ENCODE measurements around the gene IL2RA.
"Not testable (repeated sequence)": the region's sequence is repeated elsewhere in the genome, so short reads cannot be mapped to it uniquely, and the experiment has no call there.

Gene IL2RA

DNA sequence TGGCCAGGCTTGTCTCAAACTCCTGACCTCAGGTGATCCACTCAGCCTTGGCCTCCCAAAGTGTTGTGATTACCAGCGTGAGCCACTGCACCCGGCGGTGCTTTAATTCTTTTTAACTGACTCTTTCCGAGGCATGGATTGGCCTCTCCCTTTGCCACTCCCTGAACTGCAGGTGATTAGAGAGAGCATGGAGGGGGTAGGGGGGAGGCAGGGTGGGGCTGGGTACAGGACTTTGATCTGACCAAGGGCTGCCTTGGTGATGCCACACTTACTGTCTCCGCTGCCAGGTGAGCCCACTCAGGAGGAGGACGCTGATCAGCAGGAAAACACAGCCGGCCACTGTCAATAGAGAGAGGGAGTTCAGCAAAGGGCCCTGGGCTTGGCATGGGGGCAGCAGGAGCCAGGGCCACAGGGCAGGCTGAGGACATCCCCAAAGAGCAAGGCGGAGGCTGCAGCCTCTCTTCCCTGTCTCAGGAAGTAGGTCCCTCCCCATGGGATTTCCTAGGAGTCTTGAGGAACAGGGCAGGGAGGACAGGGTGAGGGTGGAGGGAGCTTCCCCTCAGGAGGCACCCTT lies 44.3 kb downstream of the IL2RA start:
- DNase-seq = no peak

DNA sequence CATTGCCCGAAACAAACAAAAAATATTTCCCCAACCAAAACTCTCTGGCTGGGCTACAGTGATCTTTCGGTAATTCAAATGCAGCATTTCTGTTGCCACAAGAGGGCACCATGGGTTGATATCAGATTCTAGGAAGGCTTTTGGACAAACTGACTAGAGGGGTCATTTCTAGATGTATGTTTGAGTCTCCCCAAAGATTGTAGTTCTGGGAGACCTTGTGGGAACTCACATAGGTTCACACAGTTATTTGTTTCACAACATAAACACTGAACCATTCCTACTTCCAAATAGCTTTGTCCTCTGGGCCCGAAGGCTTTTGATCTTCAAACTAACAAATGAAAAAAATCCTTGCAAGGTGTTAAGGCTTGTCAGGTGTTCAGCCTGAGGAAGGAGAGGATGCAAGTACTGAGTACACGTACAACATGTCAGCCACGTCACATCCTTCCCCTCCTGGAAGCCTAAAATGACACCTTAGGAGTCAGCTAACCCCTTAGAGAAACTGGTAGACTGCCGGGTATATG lies 47.9 kb downstream of the IL2RA start:
- peak in 28 of 56 donors; percentile 1 to 72 (median 16) for DNase-seq

DNA sequence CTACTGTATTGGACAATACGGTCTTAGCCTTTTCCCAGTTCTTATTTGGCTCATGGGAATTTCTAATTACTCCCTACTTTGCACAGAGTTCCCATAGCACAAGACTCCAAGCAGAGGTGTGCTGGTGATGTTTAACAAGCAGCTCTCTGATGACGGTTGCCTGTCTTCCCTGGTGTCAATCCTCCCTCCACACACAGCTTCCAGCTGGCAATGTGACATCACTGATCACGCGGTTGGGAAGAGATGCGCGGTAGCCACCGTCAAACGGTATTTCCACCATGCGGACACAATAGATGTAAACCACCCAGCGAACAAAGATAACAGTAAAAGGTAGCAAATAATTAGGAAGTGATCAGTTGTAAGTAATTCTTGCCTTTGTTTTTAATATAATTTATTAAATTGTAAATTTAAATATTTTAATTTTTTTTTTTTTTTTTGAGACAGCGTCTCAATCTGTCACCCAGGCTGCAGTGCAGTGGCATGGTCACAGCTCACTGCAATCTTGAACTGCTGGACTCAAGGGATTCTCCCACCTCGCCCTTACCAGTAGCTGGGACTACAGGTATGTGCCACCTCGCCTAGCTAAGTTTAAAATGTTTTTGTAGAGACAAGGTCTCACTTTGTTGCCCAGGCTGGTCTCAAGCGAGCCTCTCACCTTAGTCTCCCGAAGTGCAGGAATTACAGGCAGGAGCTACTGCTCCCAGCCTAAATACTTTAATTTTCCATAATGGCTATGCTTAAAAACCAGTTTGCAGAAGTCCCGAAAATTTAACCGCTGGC lies 48.6 kb downstream of the IL2RA start:
- no peak for DNase-seq

DNA sequence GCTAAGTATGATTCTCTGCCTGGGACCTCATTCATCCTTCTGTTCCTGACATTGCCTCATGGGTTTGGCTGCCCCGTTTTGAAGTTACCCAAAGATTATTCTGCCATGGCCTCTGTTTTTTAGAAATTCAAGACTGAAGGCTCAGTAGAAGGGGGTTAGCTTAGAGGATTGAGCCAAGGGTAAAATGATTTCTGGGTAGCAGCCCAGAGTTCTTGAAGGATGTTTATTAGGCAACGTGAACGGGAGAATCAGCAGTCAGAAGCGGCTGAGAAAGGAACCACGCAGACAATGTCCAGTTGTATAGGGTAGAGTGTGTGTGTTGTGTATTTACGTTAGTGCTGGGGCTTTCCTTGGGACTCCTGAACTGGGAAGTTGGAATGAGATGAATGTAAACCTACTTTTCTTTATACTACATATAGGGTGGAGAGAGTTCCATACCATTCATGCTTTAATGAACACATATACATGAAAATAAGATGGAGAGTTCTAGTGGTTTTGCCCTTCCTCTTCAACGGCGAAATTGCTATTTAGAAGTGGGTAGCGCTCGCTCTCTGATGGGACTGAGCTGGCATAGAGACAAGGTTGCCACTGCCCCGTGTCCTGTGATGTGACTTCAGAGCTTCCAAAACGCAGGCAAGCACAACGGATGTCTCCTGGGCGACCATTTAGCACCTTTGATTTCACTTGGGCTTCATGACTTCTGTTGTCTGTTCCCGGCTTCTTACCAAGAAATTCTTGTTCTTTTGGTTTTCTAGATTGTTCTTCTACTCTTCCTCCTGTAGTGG lies 49.9 kb downstream of the IL2RA start:
- DNase-seq = no peak

DNA sequence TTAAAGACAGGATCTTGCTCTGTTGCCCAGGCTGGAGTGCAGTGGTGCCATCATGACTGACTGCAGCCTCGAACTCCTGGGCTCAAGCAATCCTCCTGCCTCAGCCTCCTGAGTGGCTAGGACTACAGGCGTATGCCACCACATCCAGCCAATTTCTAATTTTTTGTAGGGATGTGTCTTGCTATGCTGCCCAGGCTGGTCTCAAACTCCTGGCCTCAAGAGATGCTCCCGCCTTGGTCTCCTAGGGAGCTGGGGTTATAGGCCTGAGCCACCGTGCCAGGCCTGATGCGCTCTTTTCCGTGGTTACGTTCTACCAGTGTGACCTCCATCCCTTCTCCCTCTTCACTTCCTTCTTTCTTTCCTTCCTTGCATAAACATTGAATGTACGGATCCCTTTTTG lies 50.6 kb downstream of the IL2RA start:
- no peak for DNase-seq

DNA sequence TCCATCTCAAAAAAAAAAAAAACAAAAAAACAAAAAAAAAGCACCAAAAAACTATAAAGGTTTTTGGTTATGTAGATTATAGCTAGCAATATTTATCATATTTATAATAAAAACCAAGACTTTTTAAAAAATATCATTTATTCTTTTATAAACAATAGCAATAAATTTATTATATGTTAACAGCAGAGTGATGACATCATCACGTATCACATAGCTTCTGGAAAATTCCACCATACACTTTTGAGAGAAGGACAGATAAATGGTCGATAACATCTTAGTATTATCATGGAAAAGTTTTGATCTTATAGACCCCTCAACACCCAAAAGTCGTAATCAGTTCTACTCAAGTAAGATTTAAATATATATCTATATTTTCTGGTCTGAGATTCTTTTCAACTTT lies 51.6 kb downstream of the IL2RA start:
- DNase-seq = no peak

DNA sequence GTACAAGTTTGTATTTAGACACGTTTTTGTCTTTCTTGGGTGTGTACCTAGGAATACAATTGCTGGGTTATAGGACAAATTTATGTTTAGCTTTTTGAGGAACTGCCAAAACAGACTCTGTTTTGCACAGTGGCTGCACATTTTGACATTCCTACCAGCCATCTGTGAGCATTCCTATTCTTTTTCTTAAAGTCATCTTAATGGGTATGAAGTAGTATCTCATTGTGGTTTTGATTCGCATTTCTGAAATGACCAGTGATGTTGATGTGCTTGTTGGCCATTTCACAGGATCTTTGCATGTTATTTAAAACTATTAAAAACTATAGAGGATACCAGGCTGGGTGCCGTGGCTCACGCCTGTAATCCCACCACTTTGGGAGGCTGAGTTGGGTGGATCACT lies 52.2 kb downstream of the IL2RA start:
- DNase-seq = no peak

DNA sequence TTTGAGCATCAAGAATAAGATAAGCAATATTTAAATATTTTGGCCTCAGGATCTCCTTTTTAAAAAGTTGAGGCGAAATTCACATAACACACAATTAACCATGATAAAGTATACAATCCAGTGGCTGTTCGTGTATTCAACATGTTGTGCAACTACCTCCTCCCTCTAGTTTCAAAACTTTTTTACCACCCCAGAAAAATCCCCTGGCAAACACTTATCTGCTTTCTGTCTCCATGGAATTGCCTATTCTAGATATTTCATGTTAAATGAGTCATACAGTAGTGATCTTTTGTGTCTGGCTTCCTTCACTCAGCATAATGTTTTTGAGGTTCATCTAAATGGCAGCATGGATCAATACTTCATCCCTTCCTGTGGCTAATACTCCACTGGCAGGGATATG lies 53.0 kb downstream of the IL2RA start:
- no peak for DNase-seq

DNA sequence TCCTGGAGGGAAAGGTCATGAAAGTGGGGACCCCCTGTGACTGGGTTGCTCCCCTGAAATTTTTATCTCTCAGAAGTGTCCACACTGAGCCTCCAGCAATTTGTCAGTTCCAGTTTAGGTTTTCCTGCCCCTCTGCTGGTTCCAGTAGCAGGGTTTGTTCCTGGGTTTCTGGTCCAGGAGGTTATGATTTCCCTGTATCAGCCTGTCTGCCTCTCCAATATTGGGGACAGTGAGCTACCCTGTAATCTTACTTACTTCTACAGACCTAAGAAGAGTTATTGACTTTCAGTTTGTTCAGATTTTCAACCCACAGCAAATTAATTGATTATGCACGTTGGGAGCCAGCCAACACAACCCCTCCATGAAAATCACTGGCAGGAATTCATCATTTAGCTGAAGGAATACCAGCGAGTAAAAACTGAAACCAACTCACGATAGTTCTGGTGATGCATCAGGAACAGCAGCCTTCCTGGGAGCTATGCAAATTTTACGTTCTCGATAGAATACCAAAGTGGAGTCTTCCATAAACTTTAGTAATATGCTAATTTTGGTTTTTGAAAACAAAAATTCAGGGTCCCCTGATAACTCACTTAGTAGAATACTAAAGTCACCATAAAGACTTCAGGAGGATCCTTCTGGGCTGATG lies 53.5 kb downstream of the IL2RA start:
- DNase-seq = no peak

DNA sequence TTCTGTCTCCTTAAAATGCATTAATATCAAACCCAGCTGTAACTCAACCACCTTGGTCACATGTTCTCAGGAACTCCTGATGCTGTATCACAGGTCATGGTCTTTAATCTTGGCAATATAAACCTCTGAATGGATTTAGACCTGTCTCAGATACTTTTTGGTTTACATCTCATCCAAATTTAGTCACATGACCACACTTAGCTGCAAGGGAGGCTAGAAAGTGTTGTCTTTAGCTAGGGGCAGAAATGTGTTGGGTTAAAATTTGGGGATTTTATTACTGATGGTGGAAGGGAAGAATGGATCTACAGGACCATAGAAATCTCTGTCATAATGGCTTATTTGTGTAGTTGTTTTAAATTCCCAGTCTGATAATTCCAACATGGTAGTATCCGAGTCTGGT lies 55.2 kb downstream of the IL2RA start:
- DNase-seq = no peak

DNA sequence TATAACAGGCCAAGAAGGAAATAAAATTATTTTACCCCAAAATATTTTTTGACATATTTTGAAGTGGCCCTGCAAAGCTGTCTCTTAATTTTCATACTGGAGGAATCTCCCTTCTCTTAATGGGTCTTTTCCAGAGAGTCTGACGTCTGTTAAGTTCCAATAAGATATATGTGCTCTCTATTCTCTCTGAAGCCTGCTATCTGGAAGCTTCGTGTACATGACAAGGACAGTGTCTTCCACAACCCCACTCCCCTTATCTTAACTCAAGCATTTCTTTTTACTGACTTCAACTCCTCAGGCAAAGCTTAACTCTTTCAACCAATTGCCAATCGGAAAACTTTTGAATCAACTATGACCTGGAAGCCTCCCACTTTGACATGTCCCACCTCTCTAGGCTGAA lies 55.6 kb downstream of the IL2RA start:
- DNase-seq = no peak

DNA sequence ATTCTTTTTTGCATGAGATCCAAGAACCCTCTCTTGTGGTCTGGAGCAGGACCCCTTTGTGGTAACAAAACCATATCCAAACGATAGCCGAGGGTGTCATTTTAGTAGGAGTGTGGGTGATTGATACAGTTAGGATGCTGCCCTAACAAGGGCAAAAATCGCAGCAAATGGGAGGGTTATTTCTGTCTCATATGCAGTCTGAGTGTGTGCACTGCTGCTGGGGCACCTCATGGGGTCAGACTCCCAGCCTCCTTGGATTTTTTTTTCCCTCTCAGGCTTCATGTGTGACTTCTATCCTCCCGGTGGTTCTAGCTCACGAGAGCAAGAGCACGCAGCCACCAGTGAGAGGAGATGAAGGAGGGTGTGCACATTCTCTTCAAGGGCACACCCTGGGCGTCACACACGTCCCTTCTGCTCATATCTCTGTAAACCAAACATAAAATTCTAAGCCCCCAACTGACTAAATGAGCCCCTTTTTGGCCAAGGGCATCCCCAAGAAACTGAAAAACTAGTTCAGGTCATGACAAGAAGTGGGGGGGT lies 56.2 kb downstream of the IL2RA start:
- no peak for DNase-seq

DNA sequence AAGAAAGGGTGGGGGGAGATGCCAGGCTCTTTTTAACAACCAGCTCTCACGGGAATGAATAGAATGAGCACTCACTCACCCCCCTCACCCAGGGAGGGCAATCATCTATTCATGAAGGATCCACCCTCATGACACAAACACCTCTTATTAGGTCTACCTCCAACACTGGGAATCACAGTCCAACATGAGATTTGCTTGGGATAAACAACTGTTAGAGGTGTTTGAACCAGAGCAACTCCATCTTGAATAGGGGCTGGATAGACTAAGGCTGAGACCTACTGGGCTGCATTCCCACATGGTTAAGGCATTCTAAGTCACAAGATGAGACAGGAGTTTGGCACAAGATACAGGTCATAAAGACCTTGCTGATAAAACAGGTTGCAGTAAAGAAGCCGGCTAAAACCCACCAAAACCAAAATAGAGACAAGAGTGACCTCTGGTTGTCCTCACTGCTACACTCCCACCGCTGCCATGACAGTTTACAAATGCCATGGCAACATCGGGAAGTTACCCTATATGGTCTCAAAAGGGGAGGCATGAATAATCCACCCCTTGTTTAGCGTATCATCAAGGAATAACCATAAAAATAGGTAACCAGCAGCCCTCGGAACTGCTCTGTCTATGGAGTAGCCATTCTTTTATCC lies 56.9 kb downstream of the IL2RA start:
- not testable (repeated sequence) for DNase-seq

DNA sequence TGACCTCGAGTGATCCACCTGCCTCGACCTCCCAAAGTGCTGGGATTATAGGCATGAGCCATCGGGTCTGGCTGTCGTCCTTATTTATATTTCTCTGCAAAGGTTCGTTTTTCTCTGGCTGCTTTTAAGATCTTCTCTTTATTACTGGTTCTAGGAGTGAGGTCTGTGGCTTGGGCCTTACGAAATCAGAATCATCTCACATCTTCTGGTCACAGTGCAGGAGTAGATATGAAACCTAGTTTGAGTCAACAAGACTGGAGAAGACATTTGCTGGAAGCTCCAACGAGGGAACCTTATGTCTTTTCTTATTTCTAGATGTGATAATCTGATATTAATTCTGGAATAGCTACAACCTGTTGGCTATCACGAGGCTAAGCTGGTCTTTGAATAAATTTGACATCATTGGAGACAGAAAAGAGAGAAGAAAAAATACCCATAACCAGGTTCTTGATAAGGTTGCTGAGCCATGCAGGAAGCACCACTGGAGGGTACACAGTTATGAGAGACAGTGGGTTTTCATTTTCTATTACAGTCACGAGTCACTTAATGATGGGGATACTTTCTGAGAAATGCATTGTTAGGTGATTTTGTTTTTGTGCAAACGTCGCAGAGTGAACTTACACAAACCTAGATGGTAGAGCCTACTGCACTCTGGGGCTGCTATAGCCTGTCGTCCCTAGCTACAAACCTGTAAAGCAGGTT lies 59.2 kb downstream of the IL2RA start:
- DNase-seq = no peak

DNA sequence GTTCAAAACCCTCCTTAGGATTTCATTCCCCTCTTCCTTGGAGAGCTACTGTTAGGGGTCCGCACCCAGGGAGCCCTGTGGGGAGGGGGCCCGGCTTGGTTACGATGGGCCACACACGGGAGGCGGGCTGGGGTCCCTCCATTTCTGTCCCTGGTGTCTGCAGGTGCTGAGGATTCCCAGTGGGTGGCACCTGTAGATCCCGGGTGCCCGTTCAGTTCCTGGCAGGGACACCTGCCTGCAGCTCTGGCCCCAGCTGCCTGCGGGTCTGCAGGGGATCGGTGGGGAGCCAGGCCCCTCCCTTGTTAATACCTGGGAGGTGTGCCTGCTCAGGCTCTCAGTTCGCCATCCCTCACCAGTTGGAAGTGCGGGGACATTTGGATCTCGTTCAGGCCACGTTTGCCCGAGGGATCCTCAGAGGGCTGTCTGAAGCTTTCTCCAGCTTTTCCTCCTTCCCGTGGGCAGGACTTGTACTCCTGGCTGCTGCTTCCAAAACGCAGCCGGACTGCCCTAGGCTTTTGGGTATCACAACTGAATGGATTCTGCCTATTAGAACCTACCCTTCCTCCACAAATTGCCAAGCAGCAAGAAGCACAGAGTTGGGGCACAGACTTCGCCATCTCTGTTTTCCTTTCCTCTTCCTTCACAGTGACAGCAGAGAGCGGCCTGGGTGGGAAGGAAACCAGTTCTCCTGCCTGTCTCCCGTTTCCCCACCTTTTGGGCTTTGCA lies 62.6 kb downstream of the IL2RA start:
- DNase-seq = no peak

DNA sequence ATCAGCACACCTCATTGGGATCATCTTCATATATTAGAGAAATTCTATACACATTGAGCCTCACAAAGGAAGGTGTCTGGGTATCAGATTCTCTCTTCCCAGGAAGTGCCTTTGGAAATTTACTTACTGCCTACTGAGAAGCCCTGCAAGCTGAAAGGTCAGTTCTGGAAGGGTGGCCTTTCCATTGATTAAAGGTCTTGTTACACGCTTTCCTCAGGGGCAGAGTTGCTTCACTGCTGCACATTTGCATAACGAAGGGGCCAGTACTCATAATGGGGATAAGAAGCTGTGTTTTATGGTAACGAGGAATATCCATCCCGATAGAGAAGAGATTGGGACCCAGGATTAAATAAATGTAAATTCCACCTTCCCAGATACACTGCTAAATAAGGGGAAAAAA lies 65.5 kb downstream of the IL2RA start:
- no peak for DNase-seq

DNA sequence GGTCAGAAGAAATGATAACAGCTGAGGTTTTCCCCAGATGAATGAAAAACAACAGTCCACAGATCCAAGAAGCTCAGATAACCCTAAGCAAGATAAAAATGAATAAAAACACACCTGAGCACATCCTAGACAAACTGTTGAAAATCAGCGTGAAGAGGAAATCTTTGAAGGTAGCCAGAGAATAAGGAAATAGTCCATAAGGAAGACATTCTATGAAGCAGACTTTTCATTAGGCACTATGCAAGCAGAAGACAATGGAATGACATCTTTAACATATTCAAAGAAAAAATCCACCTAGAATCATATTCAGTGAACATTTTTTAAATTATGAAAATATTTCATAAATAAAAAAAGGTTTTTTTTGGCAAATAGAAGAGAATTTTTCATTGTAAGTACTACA lies 69.8 kb downstream of the IL2RA start:
- no peak for DNase-seq

DNA sequence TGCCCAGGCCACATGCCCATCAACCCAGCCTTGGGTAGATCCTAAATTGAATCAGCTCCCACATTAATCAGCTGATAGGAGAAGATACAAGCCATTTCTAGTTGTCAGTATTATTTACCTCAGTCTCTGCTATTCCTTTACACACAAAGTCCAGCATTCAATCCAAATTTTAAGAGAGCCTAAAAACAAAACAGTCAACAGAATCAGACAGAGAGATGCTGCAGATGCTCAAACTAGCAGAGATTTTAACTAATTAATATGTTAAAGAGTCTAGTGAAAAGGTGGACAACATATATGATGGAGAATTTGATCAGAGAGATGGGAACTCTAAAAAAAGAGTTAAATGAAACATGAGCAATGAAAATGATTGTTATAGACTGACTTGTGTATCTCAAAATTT lies 70.5 kb downstream of the IL2RA start:
- no peak for DNase-seq

DNA sequence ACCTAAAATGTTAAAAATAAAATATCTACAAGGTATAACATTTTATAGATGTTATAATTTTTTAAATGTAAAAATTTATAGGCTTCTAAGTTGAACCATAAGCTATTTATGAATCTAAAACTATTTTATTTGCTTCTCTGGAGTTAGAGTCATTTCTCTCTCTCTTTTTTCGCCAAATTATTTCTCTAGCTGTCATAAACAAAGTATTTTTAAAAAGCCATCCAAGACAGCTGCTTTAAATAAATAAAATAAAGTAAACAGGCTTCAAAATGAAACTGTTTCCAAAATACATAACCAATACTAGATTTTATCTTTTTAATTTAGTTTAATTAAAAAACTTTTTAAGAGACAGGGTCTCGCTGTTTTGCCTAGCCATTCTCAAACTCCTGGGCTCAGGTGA lies 72.4 kb downstream of the IL2RA start:
- DNase-seq = no peak

All from nucleus accumbens (tissue), 56 donors.